B cell (primary cell): ENCODE results near the gene OTUD3. TPM values are rescaled to one million over a fixed set of nuclear protein-coding genes. Genes with fewer than 3 reads are reported as not detected.

Experiments used
- ATAC-seq: fragments of 200-7000 bp; cut with Tn5 transposase; one replicate; pipeline ENCODE4 v1.10.0; 2021; ENCODE audit warnings: low read depth, mild to moderate bottlenecking, moderate number of reproducible peaks, moderate library complexity
- CTCF ChIA-PET: fragments of 350-600 bp; sonication (Branson Sonifier 250); formaldehyde crosslinking; loops from one replicate; lab custom pipeline; 2021; ENCODE audit warnings: antibody characterized with exemption, inconsistent platforms; lab: Charles Lee
- POLR2A ChIA-PET: fragments of 350-600 bp; sonication (Branson Sonifier 250); formaldehyde crosslinking; loops from one replicate; lab custom pipeline; 2021; ENCODE audit warnings: antibody characterized with exemption; lab: Charles Lee
- DNase-seq: peaks from one replicate; pipeline ENCODE4 v3.0.0; 2013
- H2AFZ ChIP-seq: 2 replicates; pipeline ENCODE4 v1.6.1; 2012; ENCODE audit warnings: mild to moderate bottlenecking, low read depth, low read length; ENCODE audit not compliant: insufficient read depth, poor library complexity, severe bottlenecking
- H3K27ac ChIP-seq, 2 donors: 1 replicate in 1 of 2; 2 replicates in 1 of 2; pipeline ENCODE4 v1.5.1; 2012 to 2013; ENCODE audit warnings: low read length in 2 of 2, mild to moderate bottlenecking in 2 of 2, moderate library complexity in 1 of 2
- H3K27me3 ChIP-seq, 4 experiments: fragments of 200-600 bp in 1 of 4; sonication (generic) in 1 of 4; replicated peaks in 1 of 4; 1 replicate in 2 of 4; 2 replicates in 2 of 4; pipeline versions ENCODE4 v1.6.1 to v1.7.0; 2013 to 2016; ENCODE audit warnings: low read length in 3 of 4, mild to moderate bottlenecking in 2 of 4, mixed read lengths in 1 of 4, moderate library complexity in 1 of 4; ENCODE audit not compliant: insufficient read depth in 4 of 4, control insufficient read depth in 3 of 4; ENCODE audit errors: control extremely low read depth in 1 of 4
- H3K36me3 ChIP-seq, 2 experiments: replicated peaks in 1 of 2; 1 replicate in 1 of 2; 2 replicates in 1 of 2; pipeline versions ENCODE4 v1.6.1 to v1.7.1; 2013; ENCODE audit warnings: low read length in 1 of 2; ENCODE audit not compliant: insufficient read depth in 2 of 2, control insufficient read depth in 1 of 2; ENCODE audit errors: control extremely low read depth in 1 of 2, extremely low read depth in 1 of 2
- H3K4me1 ChIP-seq, 2 donors: fragments of 200-600 bp in 1 of 2; sonication (generic) in 1 of 2; 1 replicate in 1 of 2; 2 replicates in 1 of 2; pipeline versions ENCODE4 v1.5.1 to v1.6.1; 2013 to 2017; ENCODE audit warnings: low read length in 2 of 2; ENCODE audit not compliant: control insufficient read depth in 2 of 2, insufficient read depth in 2 of 2
- H3K4me2 ChIP-seq: replicated peaks from 2 replicates; pipeline ENCODE3; 2012; ENCODE audit warnings: mild to moderate bottlenecking, low read depth, low read length; ENCODE audit not compliant: poor library complexity, severe bottlenecking
- H3K4me3 ChIP-seq, 5 experiments: fragments of 200-600 bp in 1 of 5; sonication (generic) in 1 of 5; 1 replicate in 3 of 5; 2 replicates in 2 of 5; pipeline versions ENCODE4 v1.5.1 to v1.7.0; 2011 to 2016; ENCODE audit warnings: low read length in 4 of 5, mild to moderate bottlenecking in 4 of 5, low read depth in 2 of 5, control low read depth in 1 of 5, moderate library complexity in 1 of 5; ENCODE audit not compliant: insufficient read depth in 1 of 5; ENCODE audit errors: control extremely low read depth in 1 of 5, extremely low read depth in 1 of 5
- H3K79me2 ChIP-seq: fragments of 200-600 bp; sonication (generic); one replicate; pipeline ENCODE4 v1.6.0; 2016; ENCODE audit warnings: low read length; ENCODE audit not compliant: control insufficient read depth, insufficient read depth
- H3K9ac ChIP-seq: fragments of 200-600 bp; sonication (generic); 2 replicates; pipeline ENCODE4 v1.6.1; 2017; ENCODE audit warnings: mild to moderate bottlenecking, low read length, moderate library complexity
- H3K9me3 ChIP-seq, 3 donors: one replicate each; pipeline versions ENCODE4 v1.6.1 to v1.7.1; 2013; ENCODE audit warnings: low read length in 2 of 3; ENCODE audit not compliant: control insufficient read depth in 2 of 3, insufficient read depth in 1 of 3; ENCODE audit errors: control extremely low read depth in 1 of 3
- H4K20me1 ChIP-seq: 2 replicates; pipeline ENCODE4 v1.6.0; 2012; ENCODE audit warnings: mild to moderate bottlenecking, low read length; ENCODE audit not compliant: insufficient read depth, control insufficient read depth, poor library complexity, severe bottlenecking
- H3K27ac Mint-ChIP-seq: one replicate; pipeline ENCODE4 v1.8.0; 2021; ENCODE audit warnings: mixed read lengths
- H3K27me3 Mint-ChIP-seq: one replicate; pipeline ENCODE4 v1.8.0; 2021; ENCODE audit warnings: mixed read lengths
- H3K4me1 Mint-ChIP-seq: one replicate; pipeline ENCODE4 v1.8.0; 2021; ENCODE audit warnings: mixed read lengths
- H3K4me3 Mint-ChIP-seq: one replicate; pipeline ENCODE4 v1.8.0; 2021; ENCODE audit warnings: mixed read lengths
- H3K9me3 Mint-ChIP-seq: one replicate; pipeline ENCODE4 v1.8.0; 2022; ENCODE audit warnings: mixed read lengths; ENCODE audit not compliant: insufficient read depth
- EZH2 ChIP-seq: IDR thresholded peaks from 2 replicates; pipeline ENCODE4 v1.6.1; 2012; ENCODE audit warnings: borderline replicate concordance, low read depth, mild to moderate bottlenecking, moderate library complexity, low read length; ENCODE audit not compliant: insufficient read depth, poor library complexity, severe bottlenecking
- WGBS: methylation state at CpG from one replicate; pipeline ENCODE4 v1.1.5; 2013; ENCODE audit warnings: missing lambda C conversion rate; ENCODE audit not compliant: insufficient coverage; 5-methylcytosine and 5-hydroxymethylcytosine counted together
- intact Hi-C: fragments of 100-400 bp; cut with micrococcal nuclease; formaldehyde crosslinking; loops from one replicate; pipeline ENCODE4 v1.10.0; 2022
- polyA minus RNA-seq: library from RNA; depleted of rRNA, polyadenylated mRNA; stranded (reverse); fragments of >200 nt; gene quantifications from 2 replicates; pipeline ENCODE4 v1.2.3, GENCODE V29; 2012
- polyA plus RNA-seq: library from polyadenylated mRNA; depleted of rRNA; stranded (reverse); fragments of >200 nt; gene quantifications from 2 replicates; pipeline ENCODE4 v1.2.3, GENCODE V29; 2012
- total RNA-seq, 2 donors: library from RNA; stranded (reverse); fragments of 120-200 nt in 1 of 2; gene quantifications; 1 replicate in 1 of 2; 2 replicates in 1 of 2; pipeline versions ENCODE4 v1.2.3 to v1.2.4, GENCODE V29; 2013 to 2022
- TF ChIP-seq, protein P1 (sequence below): fragments of 200-600 bp; IDR thresholded peaks from one replicate; pipeline ENCODE4 v1.8.0; 2022; ENCODE audit warnings: antibody characterized with exemption, mild to moderate bottlenecking

OTUD3 gene, protein sequence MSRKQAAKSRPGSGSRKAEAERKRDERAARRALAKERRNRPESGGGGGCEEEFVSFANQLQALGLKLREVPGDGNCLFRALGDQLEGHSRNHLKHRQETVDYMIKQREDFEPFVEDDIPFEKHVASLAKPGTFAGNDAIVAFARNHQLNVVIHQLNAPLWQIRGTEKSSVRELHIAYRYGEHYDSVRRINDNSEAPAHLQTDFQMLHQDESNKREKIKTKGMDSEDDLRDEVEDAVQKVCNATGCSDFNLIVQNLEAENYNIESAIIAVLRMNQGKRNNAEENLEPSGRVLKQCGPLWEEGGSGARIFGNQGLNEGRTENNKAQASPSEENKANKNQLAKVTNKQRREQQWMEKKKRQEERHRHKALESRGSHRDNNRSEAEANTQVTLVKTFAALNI
- total RNA-seq (19.0 and 19.6 TPM in 2 replicates), polyA plus RNA-seq (4.2 and 6.6 TPM in 2 replicates), polyA minus RNA-seq (2.6 and 3.9 TPM in 2 replicates)
- 10.4 TPM for total RNA-seq (2013)

DNA sequence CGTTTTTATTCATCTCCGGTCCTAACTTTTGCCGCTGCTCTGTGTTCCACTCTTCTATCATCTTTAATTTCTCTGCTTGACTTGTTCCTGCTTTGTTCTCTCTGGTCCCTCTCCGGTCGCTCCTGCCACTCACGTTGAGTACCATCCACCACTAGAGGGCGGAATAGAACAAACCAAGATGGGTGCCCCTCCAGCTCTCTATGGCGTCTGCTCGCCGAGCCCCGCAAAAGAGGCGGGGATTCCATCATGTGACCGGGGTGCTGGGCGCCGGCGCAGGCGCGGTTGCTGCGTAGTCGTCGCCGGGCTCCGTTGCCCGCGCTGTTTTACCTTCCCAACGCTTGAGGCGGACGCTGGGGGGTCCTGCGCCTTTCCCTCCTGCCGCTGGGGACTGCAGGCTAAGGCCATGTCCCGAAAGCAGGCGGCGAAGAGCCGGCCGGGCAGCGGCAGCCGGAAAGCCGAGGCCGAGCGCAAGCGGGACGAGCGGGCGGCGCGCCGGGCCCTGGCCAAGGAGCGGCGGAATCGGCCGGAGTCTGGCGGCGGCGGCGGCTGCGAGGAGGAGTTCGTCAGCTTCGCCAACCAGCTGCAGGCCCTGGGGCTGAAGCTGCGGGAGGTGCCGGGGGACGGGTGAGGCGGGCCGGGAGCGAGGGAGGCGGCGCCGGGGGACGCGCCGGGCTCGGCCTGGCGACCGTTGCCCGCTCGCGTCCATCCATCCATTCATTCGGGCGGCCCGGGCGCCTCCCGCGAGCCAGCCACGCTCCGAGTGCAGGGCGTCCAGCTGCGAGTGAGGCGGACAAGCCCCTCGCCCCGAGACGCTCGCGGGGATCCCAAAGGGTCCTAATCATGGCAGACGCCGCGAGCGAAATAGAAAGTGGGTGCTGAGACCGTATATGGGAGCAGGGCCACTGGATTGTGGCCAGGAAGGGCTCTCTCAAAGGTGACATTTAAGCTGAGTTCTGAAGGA lies at the start of gene OTUD3:
Gene OTUD3, plus strand, starts transcription at position 285 of the 961 bp plus-strand sequence. Its CDS starts 119 bp downstream, at position 404.
- peak within 1 kb of the TSS; percentile 94 for H3K4me2 ChIP-seq
- Mint-ChIP-seq H3K9me3 (no peaks in the 10 kb centered on the region), H3K4me3 (peak within 1 kb of the TSS; percentile 83), H3K27me3 (peaks cover 3% of the 10 kb centered on the region), H3K27ac (peak within 1 kb of the TSS; percentile 68), H3K4me1 (peaks cover 27% of the 10 kb centered on the region)
- no peaks in the 10 kb centered on the region for H3K36me3 ChIP-seq
- H3K27me3 ChIP-seq: peaks cover 0 to 10% (median 4%) of the 10 kb centered on the region in 4 experiments
- peaks cover 39% of the 10 kb centered on the region for H3K79me2 ChIP-seq
- intact Hi-C loops: loop anchor here (1.0 to 10.0 kb wide), 5 partner anchors 84 to 1295 kb away; partner anchors contain the start of genes DDOST, EIF4G3, HP1BP3 and MUL1
- peaks cover 0 to 5% (median 0%) of the 10 kb centered on the region in 3 donors for H3K9me3 ChIP-seq
- peaks cover 16% of the 10 kb centered on the region for H4K20me1 ChIP-seq
- POLR2A ChIA-PET: interaction anchor here (0.7 to 1.0 kb wide), 2 partner anchors 625 to 751 kb away, joined by 3 read pairs; partner anchors contain the start of gene MUL1
- ATAC-seq (peak; percentile 96), DNase-seq (peak; percentile 98)
- peak within 1 kb of the TSS; percentile 68 to 84 (median 81) for H3K4me3 ChIP-seq
- peak within 1 kb of the TSS; percentile 62 to 80 for H3K27ac ChIP-seq
- no peak for TF ChIP-seq EZH2
- TF ChIP-seq, protein P1, sequence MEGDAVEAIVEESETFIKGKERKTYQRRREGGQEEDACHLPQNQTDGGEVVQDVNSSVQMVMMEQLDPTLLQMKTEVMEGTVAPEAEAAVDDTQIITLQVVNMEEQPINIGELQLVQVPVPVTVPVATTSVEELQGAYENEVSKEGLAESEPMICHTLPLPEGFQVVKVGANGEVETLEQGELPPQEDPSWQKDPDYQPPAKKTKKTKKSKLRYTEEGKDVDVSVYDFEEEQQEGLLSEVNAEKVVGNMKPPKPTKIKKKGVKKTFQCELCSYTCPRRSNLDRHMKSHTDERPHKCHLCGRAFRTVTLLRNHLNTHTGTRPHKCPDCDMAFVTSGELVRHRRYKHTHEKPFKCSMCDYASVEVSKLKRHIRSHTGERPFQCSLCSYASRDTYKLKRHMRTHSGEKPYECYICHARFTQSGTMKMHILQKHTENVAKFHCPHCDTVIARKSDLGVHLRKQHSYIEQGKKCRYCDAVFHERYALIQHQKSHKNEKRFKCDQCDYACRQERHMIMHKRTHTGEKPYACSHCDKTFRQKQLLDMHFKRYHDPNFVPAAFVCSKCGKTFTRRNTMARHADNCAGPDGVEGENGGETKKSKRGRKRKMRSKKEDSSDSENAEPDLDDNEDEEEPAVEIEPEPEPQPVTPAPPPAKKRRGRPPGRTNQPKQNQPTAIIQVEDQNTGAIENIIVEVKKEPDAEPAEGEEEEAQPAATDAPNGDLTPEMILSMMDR: peak; percentile 81
- H3K9ac ChIP-seq: peak within 1 kb of the TSS; percentile 78
- peak within 1 kb of the TSS; percentile 91 for H2AFZ ChIP-seq
- under 1% methylated on average over 97 of the region's 97 CpGs for WGBS
- CTCF ChIA-PET: interaction anchor here (0.5 to 1.7 kb wide), 6 partner anchors 9 to 313 kb away, joined by 3 to 6 read pairs (median 4); no protein-coding TSS in a partner anchor
- peaks cover 12 to 14% of the 10 kb centered on the region in 2 donors for H3K4me1 ChIP-seq
